Measurements from ENCODE around the gene SSR4. TPM values are rescaled to one million over a fixed set of nuclear protein-coding genes. Genes with fewer than 3 reads are reported as not detected.

The SSR4 gene
- total and polyA plus RNA-seq, 2 of the 13 experiments (the other 11 are each of a cell fraction or from before 2014, with no cell fraction given) = 214 to 288 TPM

DNA sequence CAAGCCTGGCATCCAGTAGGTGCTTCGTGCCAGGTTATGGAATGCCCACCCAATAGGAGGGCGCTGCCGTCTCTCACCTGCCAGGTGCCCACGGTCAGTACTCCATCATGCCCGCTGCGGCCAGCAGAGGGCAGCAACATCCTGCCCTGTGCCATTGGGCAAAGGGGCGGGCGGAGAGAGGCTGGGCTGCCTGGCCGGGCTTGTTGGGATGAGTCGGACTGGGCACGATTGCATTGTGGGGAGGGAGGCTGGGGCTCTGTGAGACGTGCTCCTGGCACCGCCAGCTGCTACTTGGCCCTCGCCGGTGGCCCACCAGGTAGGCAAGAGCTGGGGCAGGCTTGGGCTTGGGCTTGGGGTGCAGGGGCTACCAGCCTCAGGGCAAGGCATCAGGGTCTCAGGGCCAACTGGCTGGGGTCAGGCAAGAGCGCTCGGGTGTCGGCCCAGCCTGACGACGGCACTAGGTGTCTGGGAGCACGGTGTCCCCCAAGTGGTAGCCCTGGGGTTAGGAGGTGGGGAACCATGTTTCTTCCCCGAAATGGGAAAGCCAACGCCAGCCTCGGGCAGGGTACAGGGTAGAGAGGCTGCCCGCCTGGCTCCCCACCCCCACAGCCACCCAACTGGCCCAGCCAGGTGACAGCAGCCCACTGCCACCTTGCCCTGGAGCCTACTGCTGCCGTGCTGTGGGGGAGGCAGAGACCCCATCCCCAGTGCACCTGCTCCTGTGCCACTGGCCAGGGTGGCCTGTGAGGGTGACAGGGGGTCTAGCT lies 30.3 kb upstream of the SSR4 start, which contains the start of gene PLXNB3 (continued):
- TF ChIP-seq ZNF761 (CRISPR knock-in tag; conservative IDR thresholded peaks at IDR 0.05) (no peak), SIX1 (CRISPR knock-in tag; IDR thresholded peaks at IDR 0.05; ENCODE audit: borderline replicate concordance) (no peak), ISX (CRISPR knock-in tag; conservative IDR thresholded peaks at IDR 0.05) (no peak), RARG (CRISPR knock-in tag; IDR thresholded peaks at IDR 0.05; ENCODE audit: low read depth) (no peak), IKZF5 (CRISPR knock-in tag; IDR thresholded peaks at IDR 0.05) (0 out of 2 replicates have a peak, but pooled peaks have one; percentile 37), ZBTB7B (CRISPR knock-in tag; IDR thresholded peaks at IDR 0.05) (0 out of 2 replicates have a peak, but pooled peaks have one; percentile 20), HMGA1 (CRISPR knock-in tag; conservative IDR thresholded peaks at IDR 0.05) (no peak), ZNF776 (CRISPR knock-in tag; IDR thresholded peaks at IDR 0.05) (no peak), AKAP8 (CRISPR knock-in tag; IDR thresholded peaks at IDR 0.05) (no peak), ZNF747 (CRISPR knock-in tag; IDR thresholded peaks at IDR 0.05; ENCODE audit: borderline replicate concordance) (no peak), RFXAP (CRISPR knock-in tag; IDR thresholded peaks at IDR 0.05; ENCODE audit: borderline replicate concordance) (no peak), ZNF674 (CRISPR knock-in tag; IDR thresholded peaks at IDR 0.05; ENCODE audit: low read depth) (no peak), MLLT10 (CRISPR knock-in tag; IDR thresholded peaks at IDR 0.05) (no peak), ATF6 (CRISPR knock-in tag; conservative IDR thresholded peaks at IDR 0.05) (no peak), ZFP1 (CRISPR knock-in tag; IDR thresholded peaks at IDR 0.05) (no peak), NRL (CRISPR knock-in tag; IDR thresholded peaks at IDR 0.05; ENCODE audit: borderline replicate concordance) (0 out of 2 replicates have a peak, but pooled peaks have one; percentile 46), FOXP1 (IDR thresholded peaks at IDR 0.05) (no peak), FOXP1 (CRISPR knock-in tag; IDR thresholded peaks at IDR 0.05) (no peak), RXRB (CRISPR knock-in tag; IDR thresholded peaks at IDR 0.05; ENCODE audit: borderline replicate concordance) (0 out of 2 replicates have a peak, but pooled peaks have one; percentile 21), NR2C2 (CRISPR knock-in tag; IDR thresholded peaks at IDR 0.05; ENCODE audit: borderline replicate concordance) (peak; percentile 32; the same call in 1 of the 2 replicates), THAP8 (CRISPR knock-in tag; IDR thresholded peaks at IDR 0.05; ENCODE audit: borderline replicate concordance) (no peak)
- TF ChIP-seq, protein P1, sequence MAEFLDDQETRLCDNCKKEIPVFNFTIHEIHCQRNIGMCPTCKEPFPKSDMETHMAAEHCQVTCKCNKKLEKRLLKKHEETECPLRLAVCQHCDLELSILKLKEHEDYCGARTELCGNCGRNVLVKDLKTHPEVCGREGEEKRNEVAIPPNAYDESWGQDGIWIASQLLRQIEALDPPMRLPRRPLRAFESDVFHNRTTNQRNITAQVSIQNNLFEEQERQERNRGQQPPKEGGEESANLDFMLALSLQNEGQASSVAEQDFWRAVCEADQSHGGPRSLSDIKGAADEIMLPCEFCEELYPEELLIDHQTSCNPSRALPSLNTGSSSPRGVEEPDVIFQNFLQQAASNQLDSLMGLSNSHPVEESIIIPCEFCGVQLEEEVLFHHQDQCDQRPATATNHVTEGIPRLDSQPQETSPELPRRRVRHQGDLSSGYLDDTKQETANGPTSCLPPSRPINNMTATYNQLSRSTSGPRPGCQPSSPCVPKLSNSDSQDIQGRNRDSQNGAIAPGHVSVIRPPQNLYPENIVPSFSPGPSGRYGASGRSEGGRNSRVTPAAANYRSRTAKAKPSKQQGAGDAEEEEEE (CRISPR knock-in tag; IDR thresholded peaks at IDR 0.05; ENCODE audit: borderline replicate concordance) = no peak
